ENCODE measurements around the gene CLCN5.

GRCh38 chrX:49915361-49916222, 6.8 kb upstream of the CLCN5 start:
- TF ChIP-seq CTCF (tag by site-specific recombination; IDR thresholded peaks at IDR 0.05) (peak; percentile 25; the same call in 1 of the 2 replicates), ZBTB20 (tag by site-specific recombination; IDR thresholded peaks at IDR 0.05) (no peak), PRDM4 (tag by site-specific recombination; IDR thresholded peaks at IDR 0.05) (no peak), ZNF518A (tag by site-specific recombination; conservative IDR thresholded peaks at IDR 0.05; ENCODE audit: low read depth) (no peak), ZNF335 (tag by site-specific recombination; conservative IDR thresholded peaks at IDR 0.05) (no peak), ZBTB7A (tag by site-specific recombination; IDR thresholded peaks at IDR 0.05; ENCODE audit: low read depth) (no peak)
- TF ChIP-seq, protein P1, sequence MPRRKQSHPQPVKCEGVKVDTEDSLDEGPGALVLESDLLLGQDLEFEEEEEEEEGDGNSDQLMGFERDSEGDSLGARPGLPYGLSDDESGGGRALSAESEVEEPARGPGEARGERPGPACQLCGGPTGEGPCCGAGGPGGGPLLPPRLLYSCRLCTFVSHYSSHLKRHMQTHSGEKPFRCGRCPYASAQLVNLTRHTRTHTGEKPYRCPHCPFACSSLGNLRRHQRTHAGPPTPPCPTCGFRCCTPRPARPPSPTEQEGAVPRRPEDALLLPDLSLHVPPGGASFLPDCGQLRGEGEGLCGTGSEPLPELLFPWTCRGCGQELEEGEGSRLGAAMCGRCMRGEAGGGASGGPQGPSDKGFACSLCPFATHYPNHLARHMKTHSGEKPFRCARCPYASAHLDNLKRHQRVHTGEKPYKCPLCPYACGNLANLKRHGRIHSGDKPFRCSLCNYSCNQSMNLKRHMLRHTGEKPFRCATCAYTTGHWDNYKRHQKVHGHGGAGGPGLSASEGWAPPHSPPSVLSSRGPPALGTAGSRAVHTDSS (tag by site-specific recombination; IDR thresholded peaks at IDR 0.05): no peak
- TF ChIP-seq, protein P2, sequence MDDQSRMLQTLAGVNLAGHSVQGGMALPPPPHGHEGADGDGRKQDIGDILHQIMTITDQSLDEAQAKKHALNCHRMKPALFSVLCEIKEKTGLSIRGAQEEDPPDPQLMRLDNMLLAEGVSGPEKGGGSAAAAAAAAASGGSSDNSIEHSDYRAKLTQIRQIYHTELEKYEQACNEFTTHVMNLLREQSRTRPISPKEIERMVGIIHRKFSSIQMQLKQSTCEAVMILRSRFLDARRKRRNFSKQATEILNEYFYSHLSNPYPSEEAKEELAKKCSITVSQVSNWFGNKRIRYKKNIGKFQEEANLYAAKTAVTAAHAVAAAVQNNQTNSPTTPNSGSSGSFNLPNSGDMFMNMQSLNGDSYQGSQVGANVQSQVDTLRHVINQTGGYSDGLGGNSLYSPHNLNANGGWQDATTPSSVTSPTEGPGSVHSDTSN (CRISPR knock-in tag; IDR thresholded peaks at IDR 0.05): no peak
